Measurements from ENCODE around the gene TTC32.

DNA sequence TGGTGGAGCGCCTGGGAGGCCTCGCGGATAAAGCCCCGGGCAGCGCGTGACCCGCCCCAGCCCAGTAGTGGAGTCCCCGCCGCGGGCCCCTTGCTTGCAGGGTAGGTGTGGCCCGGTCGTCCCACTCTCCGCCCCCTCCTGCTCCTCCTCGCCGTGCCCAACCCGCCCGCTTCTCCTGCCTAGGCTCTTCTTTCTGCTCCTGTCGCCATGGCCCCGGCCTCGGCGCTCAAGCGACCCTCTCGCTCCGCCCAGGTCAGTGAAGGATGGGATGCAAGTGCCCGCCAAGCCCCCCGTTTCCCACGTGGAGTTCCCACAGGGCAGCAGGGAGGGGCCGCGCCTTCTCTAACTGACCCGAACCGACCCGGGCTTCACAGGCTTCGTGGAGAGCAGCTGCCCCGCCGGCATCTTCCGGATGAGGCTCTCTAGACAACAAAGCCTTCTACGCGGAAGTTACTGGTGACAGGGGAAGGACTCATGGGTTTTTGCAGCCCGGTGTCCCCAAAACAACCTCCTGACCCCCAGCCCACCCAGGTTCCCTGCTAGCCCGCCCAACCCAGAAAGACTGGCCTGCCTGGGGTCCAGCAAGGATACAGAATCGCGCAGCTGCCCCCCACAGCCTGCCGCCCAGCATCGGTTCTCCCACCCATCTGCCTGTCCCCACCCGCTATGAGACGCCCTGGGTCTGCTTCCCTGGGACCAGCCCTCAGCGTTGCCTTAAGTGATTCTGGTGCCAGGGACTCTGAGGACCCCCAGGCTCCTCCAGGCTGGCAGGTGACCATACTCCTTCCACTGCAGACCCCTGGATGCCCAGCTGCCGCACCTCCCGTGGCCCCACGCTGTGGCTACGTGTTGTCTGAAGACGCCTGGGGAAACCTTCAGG lies 32.8 kb downstream of the TTC32 start:
- TF ChIP-seq, protein P1, sequence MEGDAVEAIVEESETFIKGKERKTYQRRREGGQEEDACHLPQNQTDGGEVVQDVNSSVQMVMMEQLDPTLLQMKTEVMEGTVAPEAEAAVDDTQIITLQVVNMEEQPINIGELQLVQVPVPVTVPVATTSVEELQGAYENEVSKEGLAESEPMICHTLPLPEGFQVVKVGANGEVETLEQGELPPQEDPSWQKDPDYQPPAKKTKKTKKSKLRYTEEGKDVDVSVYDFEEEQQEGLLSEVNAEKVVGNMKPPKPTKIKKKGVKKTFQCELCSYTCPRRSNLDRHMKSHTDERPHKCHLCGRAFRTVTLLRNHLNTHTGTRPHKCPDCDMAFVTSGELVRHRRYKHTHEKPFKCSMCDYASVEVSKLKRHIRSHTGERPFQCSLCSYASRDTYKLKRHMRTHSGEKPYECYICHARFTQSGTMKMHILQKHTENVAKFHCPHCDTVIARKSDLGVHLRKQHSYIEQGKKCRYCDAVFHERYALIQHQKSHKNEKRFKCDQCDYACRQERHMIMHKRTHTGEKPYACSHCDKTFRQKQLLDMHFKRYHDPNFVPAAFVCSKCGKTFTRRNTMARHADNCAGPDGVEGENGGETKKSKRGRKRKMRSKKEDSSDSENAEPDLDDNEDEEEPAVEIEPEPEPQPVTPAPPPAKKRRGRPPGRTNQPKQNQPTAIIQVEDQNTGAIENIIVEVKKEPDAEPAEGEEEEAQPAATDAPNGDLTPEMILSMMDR (conservative IDR thresholded peaks at IDR 0.05; ENCODE audit: low read depth, low read length) = no peak
- TF ChIP-seq BHLHE40 (IDR thresholded peaks at IDR 0.05; ENCODE audit: low read depth, low read length) (no peak), SMC3 (IDR thresholded peaks at IDR 0.05; ENCODE audit: low read depth, low read length) (no peak), MXI1 (IDR thresholded peaks at IDR 0.05; ENCODE audit: borderline replicate concordance, low read depth, low read length) (no peak), POLR2A (IDR thresholded peaks at IDR 0.05; ENCODE audit: low read depth, low read length) (no peak), CEBPB (IDR thresholded peaks at IDR 0.05; ENCODE audit: low read depth, low read length) (no peak), RFX5 (IDR thresholded peaks at IDR 0.05; ENCODE audit: low read depth, low read length) (no peak), RAD21 (IDR thresholded peaks at IDR 0.05; ENCODE audit: low read length) (no peak), MAZ (IDR thresholded peaks at IDR 0.05; ENCODE audit: borderline replicate concordance, low read depth, low read length) (no peak; the same call in 1 of the 2 replicates)
- TF ChIP-seq, protein P2, sequence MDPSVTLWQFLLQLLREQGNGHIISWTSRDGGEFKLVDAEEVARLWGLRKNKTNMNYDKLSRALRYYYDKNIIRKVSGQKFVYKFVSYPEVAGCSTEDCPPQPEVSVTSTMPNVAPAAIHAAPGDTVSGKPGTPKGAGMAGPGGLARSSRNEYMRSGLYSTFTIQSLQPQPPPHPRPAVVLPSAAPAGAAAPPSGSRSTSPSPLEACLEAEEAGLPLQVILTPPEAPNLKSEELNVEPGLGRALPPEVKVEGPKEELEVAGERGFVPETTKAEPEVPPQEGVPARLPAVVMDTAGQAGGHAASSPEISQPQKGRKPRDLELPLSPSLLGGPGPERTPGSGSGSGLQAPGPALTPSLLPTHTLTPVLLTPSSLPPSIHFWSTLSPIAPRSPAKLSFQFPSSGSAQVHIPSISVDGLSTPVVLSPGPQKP (IDR thresholded peaks at IDR 0.05; ENCODE audit: borderline replicate concordance, low read depth, low read length) = no peak

Data from IMR-90 (cell line).